Panc1 (cell line): ENCODE data around the gene CTDSP1. TPM values are rescaled to one million over a fixed set of nuclear protein-coding genes. Genes with fewer than 3 reads are reported as not detected.

Source experiments
- ATAC-seq: fragments of 200-7000 bp; cut with Tn5 transposase; 2 replicates; pipeline ENCODE4 v1.9.1; 2020; ENCODE audit warnings: mild to moderate bottlenecking, moderate library complexity
- BruUV-seq: library from RNA; stranded (reverse); fragments of 400-500 nt; replicated peaks from 2 replicates; lab custom pipeline; 2021; lab: Mats Ljungman, UMichigan
- CTCF ChIA-PET: fragments of 300-600 bp; sonication (Branson Sonifier 250); formaldehyde crosslinking; loops from one replicate; lab custom pipeline; 2022; ENCODE audit warnings: antibody characterized with exemption; lab: Charles Lee
- POLR2A ChIA-PET: fragments of 300-600 bp; sonication (Branson Sonifier 250); formaldehyde crosslinking; loops from one replicate; lab custom pipeline; 2022; ENCODE audit warnings: antibody characterized with exemption; lab: Charles Lee
- DNase-seq: peaks from one replicate; pipeline ENCODE4 v3.0.0-alpha.2; 2010; ENCODE audit warnings: low read depth, low spot score
- H3K27ac ChIP-seq: 2 replicates; pipeline ENCODE4 v1.5.1; 2011; ENCODE audit warnings: mild to moderate bottlenecking, low read length, inconsistent platforms
- H3K27me3 ChIP-seq: fragments of 200-500 bp; sonication (Bioruptor generic); 2 replicates; pipeline ENCODE4 v1.6.0; 2014; ENCODE audit warnings: low read length, inconsistent platforms; ENCODE audit not compliant: control insufficient read depth, insufficient read depth
- H3K36me3 ChIP-seq: fragments of 200-500 bp; sonication (Bioruptor generic); 2 replicates; pipeline ENCODE4 v1.5.1; 2014; ENCODE audit warnings: inconsistent platforms, mild to moderate bottlenecking, low read length, moderate library complexity; ENCODE audit not compliant: control insufficient read depth, insufficient read depth
- H3K4me1 ChIP-seq: 2 replicates; pipeline ENCODE4 v1.5.1; 2011; ENCODE audit warnings: inconsistent platforms, mild to moderate bottlenecking, low read length, moderate library complexity; ENCODE audit not compliant: control insufficient read depth, insufficient read depth
- H3K4me3 ChIP-seq, 2 experiments: 2 replicates each; pipeline ENCODE4 v1.5.1; 2011 to 2012; ENCODE audit warnings: low read depth in 2 of 2, low read length in 2 of 2, mild to moderate bottlenecking in 2 of 2, inconsistent platforms in 1 of 2, moderate library complexity in 1 of 2
- H3K9me3 ChIP-seq: fragments of 200-500 bp; sonication (Bioruptor generic); 2 replicates; pipeline ENCODE4 v1.5.1; 2014; ENCODE audit warnings: low read depth, mild to moderate bottlenecking, inconsistent platforms, low read length, moderate library complexity; ENCODE audit not compliant: control insufficient read depth, insufficient read depth
- CTCF ChIP-seq: fragments of 450-650 bp; IDR thresholded peaks from 2 replicates; pipeline ENCODE4 v1.5.1; 2017; ENCODE audit warnings: mild to moderate bottlenecking
- POLR2AphosphoS5 ChIP-seq: IDR thresholded peaks from 2 replicates; pipeline ENCODE4 v1.6.1; 2012; ENCODE audit warnings: mild to moderate bottlenecking, low read depth, low read length, moderate library complexity
- REST ChIP-seq, 2 experiments: IDR thresholded peaks; 2 replicates each; pipeline ENCODE4 v1.6.1; 2011 to 2012; ENCODE audit warnings: low read depth in 2 of 2, control low read depth in 1 of 2, low read length in 1 of 2, mild to moderate bottlenecking in 1 of 2, moderate library complexity in 1 of 2; ENCODE audit not compliant: insufficient read depth in 1 of 2
- SIN3A ChIP-seq: IDR thresholded peaks from 2 replicates; pipeline ENCODE4 v1.6.1; 2012; ENCODE audit warnings: low read depth, mild to moderate bottlenecking, low read length, moderate library complexity, borderline replicate concordance; ENCODE audit not compliant: insufficient read depth
- TCF7L2 ChIP-seq: IDR thresholded peaks from 2 replicates; pipeline ENCODE4 v1.6.1; 2011; ENCODE audit warnings: mild to moderate bottlenecking, low read depth, low read length, inconsistent platforms
- in situ Hi-C: cut with HindIII; loops from 2 replicates; pipeline ENCODE4 v1.10.0; 2016; ENCODE audit warnings: low sequenced_read_pairs, low pct_unique_long_range_greater_than_20kb
- intact Hi-C: fragments of 100-400 bp; cut with micrococcal nuclease; formaldehyde crosslinking; loops from one replicate; pipeline ENCODE4 v1.10.0; 2022; ENCODE audit not compliant: unreplicated experiment
- total RNA-seq: library from RNA; stranded (reverse); gene quantifications from one replicate; pipeline ENCODE4 v1.2.1, GENCODE V29; 2021; ENCODE audit not compliant: unreplicated experiment

CTDSP1 gene
- total RNA-seq, 1 experiment from 2014 or later: 128 TPM

- no peak for DNase-seq
- no peak overlapping the region for H3K4me3 ChIP-seq
- no peaks in the 10 kb centered on the region for H3K9me3 ChIP-seq
- TF ChIP-seq POLR2AphosphoS5 (no peak), TCF7L2 (no peak), CTCF (no peak), SIN3A (no peak), REST (IDR thresholded peaks at IDR 0.05; ENCODE audit: insufficient read depth in 1 of 2, low read depth in 2 of 2, low read length in 1 of 2) (no peak)
- no peak overlapping the region for H3K27ac ChIP-seq
- BruUV-seq: no TSS peak
- intact Hi-C loops: no loop called here
- H3K4me1 ChIP-seq: no peaks in the 10 kb centered on the region
- in situ Hi-C loops: no loop called here
- no peaks in the 10 kb centered on the region for H3K36me3 ChIP-seq
- no peak for ATAC-seq
- CTCF ChIA-PET: no interaction called here
- POLR2A ChIA-PET: no interaction called here
- H3K27me3 ChIP-seq: no peaks in the 10 kb centered on the region
Measured at GRCh38 chr2:218378053-218378452, 21.6 kb upstream of the CTDSP1 start.

GRCh38 chr2:218381916-218382366 lies 17.7 kb upstream of the CTDSP1 start, which contains the start of gene SLC11A1:
TSS of gene SLC11A1 (plus strand) at chr2:218382273. CDS start at chr2:218382369, 96 bp downstream.
- DNase-seq (no peak), ATAC-seq (no peak)
- intact Hi-C loops: no loop called here
- TF ChIP-seq POLR2AphosphoS5: no peak
- TF ChIP-seq CTCF: no peak
- no peak for TF ChIP-seq REST (IDR thresholded peaks at IDR 0.05; ENCODE audit: insufficient read depth in 1 of 2, low read depth in 2 of 2, low read length in 1 of 2)
- TF ChIP-seq TCF7L2: no peak
- TF ChIP-seq SIN3A: no peak
- no peak within 1 kb of the TSS for H3K4me3 ChIP-seq
- ChIA-PET POLR2A (no interaction called here), CTCF (no interaction called here)
- in situ Hi-C loops: no loop called here
- no peaks in the 10 kb centered on the region for H3K27me3 ChIP-seq
- H3K4me1 ChIP-seq: 0 out of 2 replicates have a peak, but pooled peaks cover 3% of the 10 kb centered on the region
- H3K36me3 ChIP-seq: no peaks in the 10 kb centered on the region
- no peak within 1 kb of the TSS for H3K27ac ChIP-seq
- no peaks in the 10 kb centered on the region for H3K9me3 ChIP-seq
- no TSS peak for BruUV-seq
